Hepatocyte (in vitro differentiated cells): Measurements from ENCODE around the gene CPA5.

Source experiments
- EZH2 ChIP-seq: fragments of 200-600 bp; sonication (generic); IDR thresholded peaks from 2 replicates; pipeline ENCODE4 v1.6.1; 2016; ENCODE audit warnings: antibody characterized with exemption, mild to moderate bottlenecking, borderline replicate concordance
- TF ChIP-seq, protein P1 (sequence below): fragments of 200-600 bp; sonication (generic); IDR thresholded peaks from 2 replicates; pipeline ENCODE4 v1.5.1; 2016; ENCODE audit warnings: antibody characterized with exemption, mild to moderate bottlenecking; ENCODE audit not compliant: poor library complexity

DNA sequence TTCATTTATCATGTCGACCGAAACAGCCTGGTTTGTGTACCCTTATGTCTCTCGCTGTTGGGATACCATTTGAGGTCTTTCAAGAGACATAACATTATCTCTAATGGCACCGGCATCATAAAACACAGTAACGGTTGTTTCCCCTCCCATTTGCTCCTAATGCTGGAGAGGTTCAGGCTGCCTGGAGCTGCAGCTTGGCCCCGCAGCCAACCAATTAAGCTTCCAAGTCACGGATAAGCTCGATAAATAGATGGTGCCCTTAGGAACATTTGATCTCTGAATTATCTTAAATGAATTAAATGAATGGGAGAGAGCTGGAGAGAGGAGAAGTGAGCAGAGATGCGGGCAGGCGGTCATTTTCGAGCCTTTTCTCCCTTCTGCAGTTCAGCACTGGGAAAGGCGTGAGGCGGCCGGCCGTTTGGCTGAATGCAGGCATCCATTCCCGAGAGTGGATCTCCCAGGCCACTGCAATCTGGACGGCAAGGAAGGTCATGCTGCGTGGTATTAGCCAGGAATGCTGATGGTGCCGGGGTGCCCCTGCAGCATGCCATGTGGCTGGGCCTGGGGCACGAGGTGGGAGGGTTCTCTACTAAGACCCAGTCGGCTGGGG is 39.1 kb upstream of the CPA5 start:
- TF ChIP-seq, protein P1, sequence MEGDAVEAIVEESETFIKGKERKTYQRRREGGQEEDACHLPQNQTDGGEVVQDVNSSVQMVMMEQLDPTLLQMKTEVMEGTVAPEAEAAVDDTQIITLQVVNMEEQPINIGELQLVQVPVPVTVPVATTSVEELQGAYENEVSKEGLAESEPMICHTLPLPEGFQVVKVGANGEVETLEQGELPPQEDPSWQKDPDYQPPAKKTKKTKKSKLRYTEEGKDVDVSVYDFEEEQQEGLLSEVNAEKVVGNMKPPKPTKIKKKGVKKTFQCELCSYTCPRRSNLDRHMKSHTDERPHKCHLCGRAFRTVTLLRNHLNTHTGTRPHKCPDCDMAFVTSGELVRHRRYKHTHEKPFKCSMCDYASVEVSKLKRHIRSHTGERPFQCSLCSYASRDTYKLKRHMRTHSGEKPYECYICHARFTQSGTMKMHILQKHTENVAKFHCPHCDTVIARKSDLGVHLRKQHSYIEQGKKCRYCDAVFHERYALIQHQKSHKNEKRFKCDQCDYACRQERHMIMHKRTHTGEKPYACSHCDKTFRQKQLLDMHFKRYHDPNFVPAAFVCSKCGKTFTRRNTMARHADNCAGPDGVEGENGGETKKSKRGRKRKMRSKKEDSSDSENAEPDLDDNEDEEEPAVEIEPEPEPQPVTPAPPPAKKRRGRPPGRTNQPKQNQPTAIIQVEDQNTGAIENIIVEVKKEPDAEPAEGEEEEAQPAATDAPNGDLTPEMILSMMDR, result no peak
- TF ChIP-seq EZH2, result no peak
